Liver (tissue), 9 donors: ENCODE data around the gene EIF2AK3. TPM values are rescaled to one million over a fixed set of nuclear protein-coding genes. Genes with fewer than 3 reads are reported as not detected.
"Not testable (repeated sequence)": the region's sequence is repeated elsewhere in the genome, so short reads cannot be mapped to it uniquely, and the experiment has no call there.

ENCODE experiments used
- DNase-seq: peaks from one replicate; pipeline ENCODE4 v3.0.0-alpha.2; 2017; ENCODE audit warnings: low spot score
- H3K27ac ChIP-seq, 2 donors: one replicate each; pipeline ENCODE4 v1.7.0; 2013; ENCODE audit warnings: inconsistent platforms in 2 of 2, low read length in 2 of 2, control low read depth in 1 of 2, low read depth in 1 of 2, mild to moderate bottlenecking in 1 of 2
- H3K27me3 ChIP-seq, 4 donors: one replicate each; pipeline versions ENCODE4 v1.6.1 to v1.7.0; 2013; ENCODE audit warnings: low read length in 3 of 4, inconsistent platforms in 1 of 4, mild to moderate bottlenecking in 1 of 4, moderate library complexity in 1 of 4; ENCODE audit not compliant: control insufficient read depth in 4 of 4, insufficient read depth in 4 of 4
- H3K36me3 ChIP-seq, 4 donors: one replicate each; pipeline versions ENCODE4 v1.6.1 to v1.7.0; 2013; ENCODE audit warnings: low read length in 3 of 4, mild to moderate bottlenecking in 3 of 4, low read depth in 1 of 4, moderate library complexity in 1 of 4; ENCODE audit not compliant: control insufficient read depth in 4 of 4, insufficient read depth in 3 of 4
- H3K4me1 ChIP-seq, 4 donors: one replicate each; pipeline versions ENCODE4 v1.6.1 to v1.7.0; 2013; ENCODE audit warnings: low read length in 3 of 4, mild to moderate bottlenecking in 3 of 4, moderate library complexity in 1 of 4; ENCODE audit not compliant: control insufficient read depth in 4 of 4, insufficient read depth in 4 of 4
- H3K4me3 ChIP-seq, 3 donors: one replicate each; pipeline versions ENCODE4 v1.6.1 to v1.7.0; 2013; ENCODE audit warnings: low read length in 3 of 3, control low read depth in 1 of 3, low read depth in 1 of 3, mild to moderate bottlenecking in 1 of 3
- H3K9ac ChIP-seq, 2 donors: one replicate each; pipeline ENCODE4 v1.7.0; 2013; ENCODE audit warnings: low read length in 2 of 2, mild to moderate bottlenecking in 2 of 2, moderate library complexity in 2 of 2, control low read depth in 1 of 2, low read depth in 1 of 2
- H3K9me3 ChIP-seq, 4 donors: one replicate each; pipeline versions ENCODE4 v1.6.1 to v1.7.0; 2013; ENCODE audit warnings: low read length in 3 of 4; ENCODE audit not compliant: control insufficient read depth in 4 of 4
- CTCF ChIP-seq: fragments of 150-350 bp; IDR thresholded peaks from 2 replicates; pipeline ENCODE4 v1.5.1; 2017; ENCODE audit warnings: improper control_type of control experiment, low read depth, low read length; ENCODE audit not compliant: missing input control
- FOXA2 ChIP-seq: IDR thresholded peaks from 2 replicates; pipeline ENCODE4 v1.6.1; 2016; ENCODE audit warnings: antibody characterized with exemption
- HNF4A ChIP-seq, 2 donors: conservative IDR thresholded peaks; 2 replicates each; pipeline ENCODE4 v1.6.1; 2016; ENCODE audit warnings: antibody characterized with exemption in 2 of 2, mild to moderate bottlenecking in 2 of 2
- HNF4G ChIP-seq: IDR thresholded peaks from 2 replicates; pipeline ENCODE4 v1.6.1; 2016; ENCODE audit warnings: antibody characterized with exemption
- NR2F2 ChIP-seq: IDR thresholded peaks from 2 replicates; pipeline ENCODE4 v1.6.1; 2016; ENCODE audit warnings: antibody characterized with exemption
- RXRA ChIP-seq, 2 donors: IDR thresholded peaks; 2 replicates each; pipeline ENCODE4 v1.6.1; 2017 to 2018; ENCODE audit warnings: antibody characterized with exemption in 2 of 2, mild to moderate bottlenecking in 1 of 2
- SP1 ChIP-seq: IDR thresholded peaks from 2 replicates; pipeline ENCODE4 v1.6.1; 2018; ENCODE audit warnings: antibody characterized with exemption, mild to moderate bottlenecking
- TAF1 ChIP-seq: conservative IDR thresholded peaks from 2 replicates; pipeline ENCODE4 v1.6.1; 2016; ENCODE audit warnings: antibody characterized with exemption, mild to moderate bottlenecking
- YY1 ChIP-seq: IDR thresholded peaks from 2 replicates; pipeline ENCODE4 v1.6.1; 2016; ENCODE audit warnings: antibody characterized with exemption, mild to moderate bottlenecking
- WGBS: extraction: QIAGEN DNeasy Blood & Tissue Kit; methylation state at CpG from one replicate; pipeline ENCODE4 v1.1.7; 2013; 5-methylcytosine and 5-hydroxymethylcytosine counted together
- polyA plus RNA-seq, 2 donors: library from polyadenylated mRNA; stranded (reverse) in 1 of 2; unstranded in 1 of 2; fragments of 200-250 nt in 1 of 2; fragments of >200 nt in 1 of 2; fragmentation: Nextera tagmentation in 1 of 2; extraction: Ambion mirVana in 1 of 2; gene quantifications; one replicate each; pipeline versions ENCODE4 v1.2.1 to v1.2.3, GENCODE V29; 2013 to 2015
- total RNA-seq, 2 donors: library from RNA; depleted of rRNA; stranded (reverse); fragments of >200 nt; gene quantifications; one replicate each; pipeline ENCODE4 v1.2.3, GENCODE V29; 2014
- TF ChIP-seq, protein P1 (sequence below): IDR thresholded peaks from 2 replicates; pipeline ENCODE4 v1.6.1; 2016; ENCODE audit warnings: antibody characterized with exemption, mild to moderate bottlenecking
- TF ChIP-seq, protein P2 (sequence below): IDR thresholded peaks from 2 replicates; pipeline ENCODE4 v1.6.1; 2016; ENCODE audit warnings: antibody characterized with exemption
- TF ChIP-seq, protein P3 (sequence below): IDR thresholded peaks from 2 replicates; pipeline ENCODE4 v1.6.1; 2016; ENCODE audit warnings: antibody characterized with exemption
- donor health status: healthy.
- donor health status: healthy.
- donor health status: healthy.
- donor health status: healthy.
- donor health status: healthy.

EIF2AK3 gene
- total and polyA plus RNA-seq, 4 donors = 2.9 to 31.5 (median 9.2) TPM

DNA sequence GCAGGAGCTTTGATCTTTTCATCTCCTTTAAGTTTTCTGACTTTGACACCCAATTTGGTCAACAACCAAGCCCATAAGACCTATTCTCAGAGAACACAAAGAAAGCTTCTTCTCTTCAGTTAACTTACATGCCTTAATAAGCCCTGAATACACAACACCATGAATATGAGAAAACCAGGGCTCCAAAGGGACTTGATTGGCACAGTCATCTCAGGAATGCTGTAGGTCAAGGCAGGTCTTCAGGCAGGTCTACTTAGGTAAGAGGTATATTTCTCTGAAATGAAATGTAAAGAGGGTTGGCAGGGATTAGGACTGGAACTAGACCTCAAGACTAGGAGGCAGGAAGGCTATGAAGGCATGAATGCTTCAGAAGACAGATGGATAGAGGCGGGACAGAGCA, 24.4 kb upstream of the EIF2AK3 start (continued):
- TF ChIP-seq, protein P1, sequence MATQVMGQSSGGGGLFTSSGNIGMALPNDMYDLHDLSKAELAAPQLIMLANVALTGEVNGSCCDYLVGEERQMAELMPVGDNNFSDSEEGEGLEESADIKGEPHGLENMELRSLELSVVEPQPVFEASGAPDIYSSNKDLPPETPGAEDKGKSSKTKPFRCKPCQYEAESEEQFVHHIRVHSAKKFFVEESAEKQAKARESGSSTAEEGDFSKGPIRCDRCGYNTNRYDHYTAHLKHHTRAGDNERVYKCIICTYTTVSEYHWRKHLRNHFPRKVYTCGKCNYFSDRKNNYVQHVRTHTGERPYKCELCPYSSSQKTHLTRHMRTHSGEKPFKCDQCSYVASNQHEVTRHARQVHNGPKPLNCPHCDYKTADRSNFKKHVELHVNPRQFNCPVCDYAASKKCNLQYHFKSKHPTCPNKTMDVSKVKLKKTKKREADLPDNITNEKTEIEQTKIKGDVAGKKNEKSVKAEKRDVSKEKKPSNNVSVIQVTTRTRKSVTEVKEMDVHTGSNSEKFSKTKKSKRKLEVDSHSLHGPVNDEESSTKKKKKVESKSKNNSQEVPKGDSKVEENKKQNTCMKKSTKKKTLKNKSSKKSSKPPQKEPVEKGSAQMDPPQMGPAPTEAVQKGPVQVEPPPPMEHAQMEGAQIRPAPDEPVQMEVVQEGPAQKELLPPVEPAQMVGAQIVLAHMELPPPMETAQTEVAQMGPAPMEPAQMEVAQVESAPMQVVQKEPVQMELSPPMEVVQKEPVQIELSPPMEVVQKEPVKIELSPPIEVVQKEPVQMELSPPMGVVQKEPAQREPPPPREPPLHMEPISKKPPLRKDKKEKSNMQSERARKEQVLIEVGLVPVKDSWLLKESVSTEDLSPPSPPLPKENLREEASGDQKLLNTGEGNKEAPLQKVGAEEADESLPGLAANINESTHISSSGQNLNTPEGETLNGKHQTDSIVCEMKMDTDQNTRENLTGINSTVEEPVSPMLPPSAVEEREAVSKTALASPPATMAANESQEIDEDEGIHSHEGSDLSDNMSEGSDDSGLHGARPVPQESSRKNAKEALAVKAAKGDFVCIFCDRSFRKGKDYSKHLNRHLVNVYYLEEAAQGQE = no peak
- TF ChIP-seq YY1 = no peak
- no peak for TF ChIP-seq TAF1
- no peak for TF ChIP-seq FOXA2
- no peak for TF ChIP-seq NR2F2

GRCh38 chr2:88645291-88645882, 18.1 kb upstream of the EIF2AK3 start:
- H3K4me3 ChIP-seq = not testable (repeated sequence)

GRCh38 chr2:88642278-88642677, 15.0 kb upstream of the EIF2AK3 start:
- Histone ChIP-seq H3K4me3 (no peak overlapping the region), H3K9me3 (peaks cover 0 to 2% (median 0%) of the 10 kb centered on the region in 4 donors), H3K27me3 (no peaks in the 10 kb centered on the region), H3K9ac (no peak overlapping the region), H3K36me3 (no peaks in the 10 kb centered on the region), H3K27ac (no peak overlapping the region), H3K4me1 (no peaks in the 10 kb centered on the region)
- no peak for DNase-seq
- TF ChIP-seq HNF4G (no peak), HNF4A (conservative IDR thresholded peaks at IDR 0.05) (no peak), RXRA (IDR thresholded peaks at IDR 0.05) (no peak), SP1 (no peak), CTCF (no peak), NR2F2 (no peak)
- TF ChIP-seq, protein P2, sequence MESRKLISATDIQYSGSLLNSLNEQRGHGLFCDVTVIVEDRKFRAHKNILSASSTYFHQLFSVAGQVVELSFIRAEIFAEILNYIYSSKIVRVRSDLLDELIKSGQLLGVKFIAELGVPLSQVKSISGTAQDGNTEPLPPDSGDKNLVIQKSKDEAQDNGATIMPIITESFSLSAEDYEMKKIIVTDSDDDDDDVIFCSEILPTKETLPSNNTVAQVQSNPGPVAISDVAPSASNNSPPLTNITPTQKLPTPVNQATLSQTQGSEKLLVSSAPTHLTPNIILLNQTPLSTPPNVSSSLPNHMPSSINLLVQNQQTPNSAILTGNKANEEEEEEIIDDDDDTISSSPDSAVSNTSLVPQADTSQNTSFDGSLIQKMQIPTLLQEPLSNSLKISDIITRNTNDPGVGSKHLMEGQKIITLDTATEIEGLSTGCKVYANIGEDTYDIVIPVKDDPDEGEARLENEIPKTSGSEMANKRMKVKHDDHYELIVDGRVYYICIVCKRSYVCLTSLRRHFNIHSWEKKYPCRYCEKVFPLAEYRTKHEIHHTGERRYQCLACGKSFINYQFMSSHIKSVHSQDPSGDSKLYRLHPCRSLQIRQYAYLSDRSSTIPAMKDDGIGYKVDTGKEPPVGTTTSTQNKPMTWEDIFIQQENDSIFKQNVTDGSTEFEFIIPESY = no peak
- TF ChIP-seq, protein P3, sequence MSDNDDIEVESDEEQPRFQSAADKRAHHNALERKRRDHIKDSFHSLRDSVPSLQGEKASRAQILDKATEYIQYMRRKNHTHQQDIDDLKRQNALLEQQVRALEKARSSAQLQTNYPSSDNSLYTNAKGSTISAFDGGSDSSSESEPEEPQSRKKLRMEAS = no peak
- 67% methylated on average over 3 of the region's 3 CpGs for WGBS

More at GRCh38 chr2:88645291-88645882, 18.1 kb upstream of the EIF2AK3 start:
- whole genome bisulfite sequencing = 69% methylated on average over 2 of the region's 2 CpGs
- not testable (repeated sequence) for H3K9me3 ChIP-seq, DNase-seq, H3K9ac ChIP-seq, H3K36me3 ChIP-seq, H3K27ac ChIP-seq, H3K27me3 ChIP-seq, H3K4me1 ChIP-seq
